GM19239 (cell line): ENCODE data around the gene CHPF2.

Experiments used
- DNase-seq: peaks from one replicate; pipeline ENCODE4 v3.0.0; 2011; ENCODE audit warnings: low spot score; ENCODE audit not compliant: insufficient read length
- FAIRE-seq: peaks from 2 replicates; lab custom pipeline; 2011; peaks lifted over from hg19 to GRCh38; lab: Jason Lieb, UNC

Gene CHPF2

GRCh38 chr7:151229249-151229648 is 3.0 kb upstream of the CHPF2 start:
- no peak for FAIRE-seq
- no peak for DNase-seq

GRCh38 chr7:151231080-151231479 is 1.2 kb upstream of the CHPF2 start:
- no peak for FAIRE-seq
- no peak for DNase-seq

- FAIRE-seq (no peak), DNase-seq (no peak)
Observed at GRCh38 chr7:151232917-151233701, 826 bp downstream of the CHPF2 start.

GRCh38 chr7:151233804-151234203 is 1.5 kb downstream of the CHPF2 start:
- no peak for DNase-seq
- FAIRE-seq, result no peak

GRCh38 chr7:151235091-151235787 is 3.0 kb downstream of the CHPF2 start:
- FAIRE-seq (no peak), DNase-seq (no peak)

- FAIRE-seq (no peak), DNase-seq (no peak)
Observed at GRCh38 chr7:151236406-151236805, 4.1 kb downstream of the CHPF2 start.

GRCh38 chr7:151237244-151238189 is 5.2 kb downstream of the CHPF2 start:
- FAIRE-seq, result no peak
- no peak for DNase-seq

- FAIRE-seq (no peak), DNase-seq (no peak)
Observed at GRCh38 chr7:151238190-151238810, 6.0 kb downstream of the CHPF2 start.

GRCh38 chr7:151238924-151239836 is 6.9 kb downstream of the CHPF2 start:
- DNase-seq, result no peak
- FAIRE-seq, result no peak

- no peak for FAIRE-seq
Observed at GRCh38 chr7:151239837-151240459, 7.7 kb downstream of the CHPF2 start.

GRCh38 chr7:151240536-151240935 is 8.3 kb downstream of the CHPF2 start:
- no peak for FAIRE-seq

More at GRCh38 chr7:151239837-151240459, 7.7 kb downstream of the CHPF2 start:
- no peak for DNase-seq

GRCh38 chr7:151240942-151241754 is 8.9 kb downstream of the CHPF2 start:
- DNase-seq (no peak), FAIRE-seq (no peak)

More at GRCh38 chr7:151240536-151240935, 8.3 kb downstream of the CHPF2 start:
- no peak for DNase-seq

- DNase-seq, result no peak
- no peak for FAIRE-seq
Observed at GRCh38 chr7:151241755-151242096, 9.4 kb downstream of the CHPF2 start.

GRCh38 chr7:151242159-151243044 is 10.1 kb downstream of the CHPF2 start:
- FAIRE-seq (no peak), DNase-seq (no peak)

- FAIRE-seq (no peak), DNase-seq (no peak)
Observed at GRCh38 chr7:151243045-151243349, 10.7 kb downstream of the CHPF2 start.

GRCh38 chr7:151243408-151244195 is 11.3 kb downstream of the CHPF2 start:
- FAIRE-seq (peak; percentile 82), DNase-seq (no peak)
